GM23338 (cell line): ENCODE data around the gene CALR3. TPM values are rescaled to one million over a fixed set of nuclear protein-coding genes. Genes with fewer than 3 reads are reported as not detected.

Experiments used
- ATAC-seq: fragments of 200-7000 bp; cut with Tn5 transposase; 3 replicates; pipeline ENCODE4 v1.9.1; 2020
- DNase-seq: peaks from one replicate; pipeline ENCODE4 v3.0.0-alpha.2; 2015; ENCODE audit warnings: low spot score
- H2AFZ ChIP-seq: fragments of 200-600 bp; sonication (generic); 2 replicates; pipeline ENCODE4 v1.8.0; 2016; ENCODE audit warnings: antibody characterized with exemption, mild to moderate bottlenecking, moderate library complexity
- H3F3A ChIP-seq: fragments of 200-600 bp; sonication (generic); replicated peaks from 2 replicates; pipeline ENCODE4 v1.8.0; 2017; ENCODE audit warnings: antibody characterized with exemption, mixed run types, low read depth
- H3K27ac ChIP-seq: fragments of 200-600 bp; sonication (generic); 2 replicates; pipeline ENCODE4 v1.6.1; 2016; ENCODE audit warnings: low read depth
- H3K27me3 ChIP-seq: fragments of 200-600 bp; sonication (generic); 2 replicates; pipeline ENCODE4 v1.8.0; 2016; ENCODE audit warnings: mild to moderate bottlenecking, mixed run types, moderate library complexity; ENCODE audit not compliant: insufficient read depth
- H3K36me3 ChIP-seq: fragments of 200-600 bp; sonication (generic); 2 replicates; pipeline ENCODE4 v1.8.0; 2016; ENCODE audit warnings: mild to moderate bottlenecking; ENCODE audit not compliant: insufficient read depth
- H3K4me1 ChIP-seq: fragments of 200-600 bp; sonication (generic); 2 replicates; pipeline ENCODE4 v1.8.0; 2016; ENCODE audit warnings: mild to moderate bottlenecking, moderate library complexity; ENCODE audit not compliant: insufficient read depth
- H3K4me2 ChIP-seq: fragments of 200-600 bp; sonication (generic); 2 replicates; pipeline ENCODE4 v1.7.1; 2017; ENCODE audit warnings: mixed run types
- H3K4me3 ChIP-seq: fragments of 200-600 bp; sonication (generic); 2 replicates; pipeline ENCODE4 v1.6.1; 2016; ENCODE audit warnings: mixed run types
- H3K79me2 ChIP-seq: fragments of 200-600 bp; sonication (generic); replicated peaks from 2 replicates; pipeline ENCODE4 v1.8.0; 2017; ENCODE audit warnings: mild to moderate bottlenecking; ENCODE audit not compliant: insufficient read depth
- H3K9me2 ChIP-seq: fragments of 200-600 bp; sonication (generic); 2 replicates; pipeline ENCODE4 v1.8.0; 2017; ENCODE audit not compliant: insufficient read depth
- H4K20me1 ChIP-seq: fragments of 200-600 bp; sonication (generic); replicated peaks from 2 replicates; pipeline ENCODE4 v1.8.0; 2017; ENCODE audit warnings: mild to moderate bottlenecking; ENCODE audit not compliant: insufficient read depth
- H3K27ac Mint-ChIP-seq: 2 replicates; pipeline ENCODE4 v1.8.0; 2020; ENCODE audit warnings: inconsistent platforms, mild to moderate bottlenecking, moderate library complexity, mixed read lengths
- H3K27me3 Mint-ChIP-seq: 3 replicates; pipeline ENCODE4 v1.8.0; 2022; ENCODE audit warnings: low read depth, mild to moderate bottlenecking, moderate library complexity, mixed read lengths, inconsistent platforms; ENCODE audit not compliant: insufficient read depth, poor library complexity
- H3K36me3 Mint-ChIP-seq: 3 replicates; pipeline ENCODE4 v1.8.0; 2021; ENCODE audit warnings: low read depth, mild to moderate bottlenecking, inconsistent platforms, moderate library complexity, mixed read lengths
- H3K4me1 Mint-ChIP-seq: 3 replicates; pipeline ENCODE4 v1.8.0; 2020; ENCODE audit warnings: mild to moderate bottlenecking, inconsistent platforms, mixed read lengths
- H3K4me3 Mint-ChIP-seq: 3 replicates; pipeline ENCODE4 v1.8.0; 2021; ENCODE audit warnings: moderate library complexity, mild to moderate bottlenecking, inconsistent platforms, mixed read lengths
- H3K9me3 Mint-ChIP-seq: 3 replicates; pipeline ENCODE4 v1.8.0; 2020; ENCODE audit warnings: moderate library complexity, mild to moderate bottlenecking, inconsistent platforms, mixed read lengths
- CREB1 ChIP-seq: fragments of 250-450 bp; sonication (Bioruptor Pico); IDR thresholded peaks from 2 replicates; pipeline ENCODE4 v1.5.0; 2020; ENCODE audit warnings: low read depth, mild to moderate bottlenecking, moderate library complexity
- ETS1 ChIP-seq: IDR thresholded peaks from 2 replicates; pipeline ENCODE4 v1.6.1; 2016; ENCODE audit warnings: antibody characterized with exemption
- JUNB ChIP-seq: IDR thresholded peaks from one replicate; pipeline ENCODE4 v1.6.1; 2016; ENCODE audit warnings: antibody characterized with exemption; ENCODE audit not compliant: unreplicated experiment
- NANOG ChIP-seq: IDR thresholded peaks from 2 replicates; pipeline ENCODE4 v1.6.1; 2016; ENCODE audit warnings: antibody characterized with exemption, borderline replicate concordance
- POLR2AphosphoS5 ChIP-seq: IDR thresholded peaks from 2 replicates; pipeline ENCODE4 v1.6.1; 2016; ENCODE audit warnings: antibody characterized with exemption, low read depth
- REST ChIP-seq: IDR thresholded peaks from one replicate; pipeline ENCODE4 v1.6.1; 2018; ENCODE audit warnings: antibody characterized with exemption; ENCODE audit not compliant: unreplicated experiment
- STAT1 ChIP-seq: IDR thresholded peaks from one replicate; pipeline ENCODE4 v1.6.1; 2016; ENCODE audit warnings: antibody characterized with exemption; ENCODE audit not compliant: unreplicated experiment
- ZNF462 ChIP-seq: fragments of 250-450 bp; sonication (Bioruptor Pico); IDR thresholded peaks from 2 replicates; pipeline ENCODE4 v1.5.0; 2020; ENCODE audit warnings: mild to moderate bottlenecking, moderate library complexity
- polyA plus RNA-seq: library from polyadenylated mRNA; unstranded; fragments of >200 nt; fragmentation: Nextera tagmentation; extraction: Ambion mirVana; gene quantifications from 2 replicates; pipeline ENCODE4 v1.2.1, GENCODE V29; 2016
- total RNA-seq: library from RNA; depleted of rRNA; stranded (reverse); fragments of >200 nt; shearing (Covaris generic); gene quantifications from 2 replicates; pipeline ENCODE4 v1.2.3, GENCODE V29; 2014

Gene CALR3
- total and polyA plus RNA-seq, 2 experiments from 2014 or later = 0.42 to 0.66 TPM

- no peak for TF ChIP-seq CREB1
- no peak for TF ChIP-seq ETS1
- TF ChIP-seq NANOG = no peak
- TF ChIP-seq REST = no peak
- TF ChIP-seq POLR2AphosphoS5 = no peak
- no peak for TF ChIP-seq JUNB
- TF ChIP-seq STAT1 = no peak
- TF ChIP-seq ZNF462 (CRISPR knock-in tag) = no peak
- Histone ChIP-seq H3K9me2 (no peaks in the 10 kb centered on the region), H4K20me1 (peaks cover 18% of the 10 kb centered on the region), H3K79me2 (no peaks in the 10 kb centered on the region), H3K4me3 (no peak overlapping the region), H3K4me1 (no peaks in the 10 kb centered on the region), H2AFZ (no peak overlapping the region), H3K4me2 (no peak overlapping the region), H3K27ac (no peak overlapping the region), H3F3A (peaks cover 20% of the 10 kb centered on the region), H3K36me3 (peaks cover 40% of the 10 kb centered on the region), H3K27me3 (no peaks in the 10 kb centered on the region)
- Mint-ChIP-seq H3K4me1 (no peaks in the 10 kb centered on the region), H3K36me3 (peaks cover 87% of the 10 kb centered on the region), H3K27ac (no peak overlapping the region), H3K27me3 (peaks cover 9% of the 10 kb centered on the region), H3K9me3 (no peaks in the 10 kb centered on the region; the same call in 2 of the 3 replicates), H3K4me3 (no peak overlapping the region)
- DNase-seq = no peak
- ATAC-seq = no peak
These were observed 25.8 kb upstream of the CALR3 start for GRCh38 chr19:16521715-16522289.
